ENCODE measurements around the gene FAM114A2. TPM values are rescaled to one million over a fixed set of nuclear protein-coding genes. Genes with fewer than 3 reads are reported as not detected.

FAM114A2 gene
- total RNA-seq, 1 donor from 2014 or later, result 29.7 TPM

DNA sequence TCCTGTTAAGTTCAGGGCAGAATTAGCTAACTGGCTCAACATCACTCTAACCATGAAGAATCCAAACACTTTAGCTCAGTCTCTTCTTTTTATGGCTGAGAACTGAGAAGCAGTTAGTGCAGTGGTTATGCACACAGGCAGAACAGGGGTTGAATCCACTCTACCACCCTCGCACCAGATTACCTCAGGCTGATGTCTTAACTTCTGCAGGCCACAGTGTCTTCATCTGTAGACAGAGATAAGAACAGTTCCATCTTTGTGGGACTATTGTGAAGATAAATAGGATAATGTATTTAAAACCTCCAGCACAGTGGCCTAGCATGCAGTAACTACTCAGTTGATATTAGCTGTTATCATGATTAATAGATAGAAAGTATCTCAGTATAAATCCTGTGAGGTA, 54.8 kb downstream of the FAM114A2 start:
- Mint-ChIP-seq H3K4me1 (ENCODE audit: low read depth, unreplicated experiment) (no peaks in the 10 kb centered on the region), H3K36me3 (ENCODE audit: low read depth, unreplicated experiment) (peaks cover 2% of the 10 kb centered on the region), H3K27me3 (ENCODE audit: low read depth, unreplicated experiment) (peaks cover 6% of the 10 kb centered on the region), H3K27ac (ENCODE audit: unreplicated experiment) (no peak overlapping the region), H3K4me3 (ENCODE audit: unreplicated experiment) (no peak overlapping the region), H3K9me3 (ENCODE audit: unreplicated experiment) (no peaks in the 10 kb centered on the region)
- no peak overlapping the region for H3K9ac ChIP-seq (ENCODE audit: low read length)
- H4K20me1 ChIP-seq (ENCODE audit: insufficient read depth, low read length), result no peaks in the 10 kb centered on the region
- H3K27me3 ChIP-seq (ENCODE audit: insufficient read depth, low read length), result no peaks in the 10 kb centered on the region
- TF ChIP-seq EZH2 (IDR thresholded peaks at IDR 0.05; ENCODE audit: insufficient read depth, low read length), result no peak
- TF ChIP-seq, protein P1, sequence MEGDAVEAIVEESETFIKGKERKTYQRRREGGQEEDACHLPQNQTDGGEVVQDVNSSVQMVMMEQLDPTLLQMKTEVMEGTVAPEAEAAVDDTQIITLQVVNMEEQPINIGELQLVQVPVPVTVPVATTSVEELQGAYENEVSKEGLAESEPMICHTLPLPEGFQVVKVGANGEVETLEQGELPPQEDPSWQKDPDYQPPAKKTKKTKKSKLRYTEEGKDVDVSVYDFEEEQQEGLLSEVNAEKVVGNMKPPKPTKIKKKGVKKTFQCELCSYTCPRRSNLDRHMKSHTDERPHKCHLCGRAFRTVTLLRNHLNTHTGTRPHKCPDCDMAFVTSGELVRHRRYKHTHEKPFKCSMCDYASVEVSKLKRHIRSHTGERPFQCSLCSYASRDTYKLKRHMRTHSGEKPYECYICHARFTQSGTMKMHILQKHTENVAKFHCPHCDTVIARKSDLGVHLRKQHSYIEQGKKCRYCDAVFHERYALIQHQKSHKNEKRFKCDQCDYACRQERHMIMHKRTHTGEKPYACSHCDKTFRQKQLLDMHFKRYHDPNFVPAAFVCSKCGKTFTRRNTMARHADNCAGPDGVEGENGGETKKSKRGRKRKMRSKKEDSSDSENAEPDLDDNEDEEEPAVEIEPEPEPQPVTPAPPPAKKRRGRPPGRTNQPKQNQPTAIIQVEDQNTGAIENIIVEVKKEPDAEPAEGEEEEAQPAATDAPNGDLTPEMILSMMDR (IDR thresholded peaks at IDR 0.05; ENCODE audit: insufficient read depth, low read depth, low read length), result no peak
- H3K4me1 ChIP-seq (ENCODE audit: insufficient read depth, low read length), result no peaks in the 10 kb centered on the region
- H3K36me3 ChIP-seq (ENCODE audit: insufficient read depth, low read length), result no peaks in the 10 kb centered on the region
- no peak for DNase-seq (ENCODE audit: low read depth)
- H3K27ac ChIP-seq (ENCODE audit: low read depth, low read length), result no peak overlapping the region
- H3K9me3 ChIP-seq (ENCODE audit: insufficient read depth, low read depth, low read length), result no peaks in the 10 kb centered on the region
- no peak overlapping the region for H3K4me2 ChIP-seq (ENCODE audit: low read length)
- no peak overlapping the region for H2AFZ ChIP-seq (ENCODE audit: low read depth, low read length)
- no peak overlapping the region for H3K4me3 ChIP-seq (ENCODE audit: insufficient read depth, low read depth, low read length)
- no peak for FAIRE-seq
- no peaks in the 10 kb centered on the region for H3K79me2 ChIP-seq (ENCODE audit: insufficient read depth, low read length)

DNA sequence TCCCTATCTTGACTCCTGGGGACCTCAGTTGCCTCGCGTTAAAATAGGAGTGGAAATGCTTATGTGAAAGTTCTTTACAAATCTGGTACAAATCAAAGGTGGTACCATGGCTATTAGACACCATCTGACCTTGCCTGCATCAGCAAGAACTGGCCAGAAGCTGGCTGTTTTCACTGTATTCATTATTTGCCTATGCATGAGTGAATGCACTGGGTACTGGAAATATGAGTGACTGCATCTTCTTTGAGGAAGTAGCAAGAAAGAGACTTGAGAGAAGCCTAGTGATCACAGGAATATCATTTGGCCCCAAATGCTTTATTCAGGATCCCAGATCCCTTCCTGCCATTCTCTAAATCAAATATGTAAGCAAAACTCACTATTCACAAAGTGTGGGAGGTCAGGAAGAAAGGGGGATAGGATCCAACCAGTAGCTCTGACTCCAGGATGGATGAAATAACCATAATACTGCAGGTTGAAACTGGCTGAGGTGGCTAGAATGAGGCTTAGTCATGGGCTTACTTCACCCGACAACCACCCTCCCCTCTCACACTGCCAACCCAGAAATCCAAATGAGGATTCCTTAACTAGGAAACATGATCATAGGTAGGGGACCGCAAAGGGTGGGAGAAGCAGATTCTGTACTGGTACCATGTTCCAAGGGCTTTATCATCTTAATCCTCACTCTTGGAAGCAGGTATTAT, 56.7 kb downstream of the FAM114A2 start:
- Histone ChIP-seq H3K27me3 (ENCODE audit: insufficient read depth, low read length) (no peaks in the 10 kb centered on the region), H3K27ac (ENCODE audit: low read depth, low read length) (no peak overlapping the region), H3K36me3 (ENCODE audit: insufficient read depth, low read length) (no peaks in the 10 kb centered on the region), H2AFZ (ENCODE audit: low read depth, low read length) (no peak overlapping the region), H3K4me1 (ENCODE audit: insufficient read depth, low read length) (no peaks in the 10 kb centered on the region), H3K9ac (ENCODE audit: low read length) (no peak overlapping the region), H3K4me2 (ENCODE audit: low read length) (no peak overlapping the region), H3K9me3 (ENCODE audit: insufficient read depth, low read depth, low read length) (no peaks in the 10 kb centered on the region), H4K20me1 (ENCODE audit: insufficient read depth, low read length) (no peaks in the 10 kb centered on the region), H3K4me3 (ENCODE audit: insufficient read depth, low read depth, low read length) (no peak overlapping the region), H3K79me2 (ENCODE audit: insufficient read depth, low read length) (no peaks in the 10 kb centered on the region)
- DNase-seq (ENCODE audit: low read depth), result no peak
- no peak for FAIRE-seq
- Mint-ChIP-seq H3K36me3 (ENCODE audit: low read depth, unreplicated experiment) (no peaks in the 10 kb centered on the region), H3K9me3 (ENCODE audit: unreplicated experiment) (no peaks in the 10 kb centered on the region), H3K4me3 (ENCODE audit: unreplicated experiment) (no peak overlapping the region), H3K27ac (ENCODE audit: unreplicated experiment) (no peak overlapping the region), H3K4me1 (ENCODE audit: low read depth, unreplicated experiment) (no peaks in the 10 kb centered on the region), H3K27me3 (ENCODE audit: low read depth, unreplicated experiment) (peaks cover 13% of the 10 kb centered on the region)
- no peak for TF ChIP-seq EZH2 (IDR thresholded peaks at IDR 0.05; ENCODE audit: insufficient read depth, low read length)
- TF ChIP-seq, protein P1 (IDR thresholded peaks at IDR 0.05; ENCODE audit: insufficient read depth, low read depth, low read length), result no peak
